Thoracic aorta (tissue), 2 donors: ENCODE measurements around the gene PDE9A. TPM values are rescaled to one million over a fixed set of nuclear protein-coding genes. Genes with fewer than 3 reads are reported as not detected.
A peak's percentile ranks its signal among the peaks of the same experiment; 100 is the strongest.
"Not testable (repeated sequence)": the region's sequence is repeated elsewhere in the genome, so short reads cannot be mapped to it uniquely, and the experiment has no call there.

Experiments used
- ATAC-seq: fragments of 150-250 bp; one replicate; pipeline ENCODE4 v1.8.0; 2017; ENCODE audit warnings: low read depth; ENCODE audit not compliant: insufficient number of reproducible peaks, low FRiP score
- DNase-seq: peaks from one replicate; pipeline ENCODE4 v3.0.0-alpha.2; 2020; ENCODE audit warnings: low spot score
- H3K27ac ChIP-seq, 2 donors: fragments of 200-600 bp; sonication (generic); 1 replicate in 1 of 2; 2 replicates in 1 of 2; pipeline ENCODE4 v1.5.1; 2016; ENCODE audit warnings: mild to moderate bottlenecking in 2 of 2, moderate library complexity in 2 of 2
- H3K27me3 ChIP-seq: fragments of 200-600 bp; sonication (generic); replicated peaks from 2 replicates; pipeline ENCODE4 v1.6.0; 2016; ENCODE audit warnings: mild to moderate bottlenecking; ENCODE audit not compliant: insufficient read depth
- H3K36me3 ChIP-seq: fragments of 200-600 bp; sonication (generic); one replicate; pipeline ENCODE4 v1.5.1; 2016
- H3K4me1 ChIP-seq, 2 donors: fragments of 200-600 bp; sonication (generic); 1 replicate in 1 of 2; 2 replicates in 1 of 2; pipeline versions ENCODE4 v1.5.1 to v1.6.0; 2016; ENCODE audit warnings: low read depth in 2 of 2, mild to moderate bottlenecking in 1 of 2; ENCODE audit not compliant: control insufficient read depth in 1 of 2
- H3K4me3 ChIP-seq: fragments of 200-600 bp; sonication (generic); 2 replicates; pipeline ENCODE4 v1.5.1; 2016; ENCODE audit warnings: mild to moderate bottlenecking
- H3K9me3 ChIP-seq: fragments of 200-600 bp; sonication (generic); 2 replicates; pipeline ENCODE4 v1.5.1; 2016
- CTCF ChIP-seq: fragments of 200-600 bp; sonication (generic); IDR thresholded peaks from one replicate; pipeline ENCODE4 v1.5.1; 2019; ENCODE audit warnings: antibody characterized with exemption
- total RNA-seq, 2 donors: library from RNA; depleted of rRNA; stranded (reverse); fragments of >200 nt; gene quantifications; one replicate each; pipeline versions ENCODE4 v1.1.0 to v1.2.3, GENCODE V29; 2016

The PDE9A gene
- total RNA-seq, 2 donors from 2014 or later, result 4.2 to 4.7 TPM

GRCh38 chr21:42811960-42812359, 158.5 kb downstream of the PDE9A start:
- Histone ChIP-seq H3K36me3 (no peaks in the 10 kb centered on the region), H3K27me3 (no peaks in the 10 kb centered on the region), H3K9me3 (no peaks in the 10 kb centered on the region), H3K4me3 (no peak overlapping the region), H3K27ac (no peak overlapping the region), H3K4me1 (no peaks in the 10 kb centered on the region)
- no peak for ATAC-seq
- no peak for TF ChIP-seq CTCF
- DNase-seq, result no peak

- H3K4me1 ChIP-seq, DNase-seq, ATAC-seq, H3K9me3 ChIP-seq, H3K27me3 ChIP-seq, H3K4me3 ChIP-seq, H3K36me3 ChIP-seq, H3K27ac ChIP-seq: not testable (repeated sequence)
Measured at GRCh38 chr21:42812528-42813241, 159.3 kb downstream of the PDE9A start.

GRCh38 chr21:42815217-42815616, 161.8 kb downstream of the PDE9A start:
- no peaks in the 10 kb centered on the region for H3K36me3 ChIP-seq
- TF ChIP-seq CTCF, result no peak
- no peaks in the 10 kb centered on the region for H3K27me3 ChIP-seq
- no peaks in the 10 kb centered on the region for H3K4me1 ChIP-seq
- no peak overlapping the region for H3K27ac ChIP-seq
- DNase-seq, result no peak
- no peaks in the 10 kb centered on the region for H3K9me3 ChIP-seq
- ATAC-seq, result no peak
- H3K4me3 ChIP-seq, result no peak overlapping the region

- H3K36me3 ChIP-seq, result no peaks in the 10 kb centered on the region
- H3K4me3 ChIP-seq, result no peak overlapping the region
- ATAC-seq, result no peak
- peak; percentile 49 for TF ChIP-seq CTCF
- H3K9me3 ChIP-seq, result no peaks in the 10 kb centered on the region
- no peaks in the 10 kb centered on the region for H3K4me1 ChIP-seq
- H3K27ac ChIP-seq, result no peak overlapping the region
- DNase-seq, result no peak
- no peaks in the 10 kb centered on the region for H3K27me3 ChIP-seq
Measured at GRCh38 chr21:42818328-42818749, 164.9 kb downstream of the PDE9A start.

DNA sequence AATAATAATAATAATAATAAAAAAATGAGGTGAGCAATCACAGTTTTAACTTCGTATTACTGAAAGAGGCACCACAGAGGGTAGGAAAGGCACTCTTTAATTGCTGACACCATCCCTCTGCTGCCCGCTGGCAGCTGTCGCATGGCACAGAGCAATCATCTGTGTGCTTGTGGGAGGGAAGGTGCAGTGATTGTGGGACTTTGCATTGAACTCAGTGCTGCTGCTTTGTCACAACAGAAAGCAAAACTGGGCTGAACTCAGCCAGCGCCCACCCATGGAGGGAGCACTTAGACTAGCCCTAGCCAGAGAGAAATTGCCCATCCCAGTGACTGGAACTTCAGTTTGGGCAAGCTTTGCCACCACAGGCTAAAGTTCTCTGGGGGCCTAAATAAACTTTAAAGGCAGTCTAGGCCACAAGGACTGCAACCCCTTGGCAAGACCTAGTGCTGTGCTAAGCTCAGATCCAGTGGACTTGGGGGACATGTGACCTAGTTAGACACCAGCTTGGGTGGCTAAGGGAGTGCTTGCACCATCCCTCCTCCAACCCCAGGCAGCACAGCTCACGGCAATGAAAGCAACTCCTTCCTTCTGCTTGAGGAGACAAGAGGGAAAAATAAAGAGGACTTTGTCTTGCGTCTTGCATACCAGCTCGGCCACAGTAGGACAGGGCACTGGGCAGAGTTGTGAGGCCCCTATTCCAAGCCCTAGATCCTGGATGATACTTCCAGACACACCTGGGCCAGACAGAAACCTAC, 166.6 kb downstream of the PDE9A start:
- TF ChIP-seq CTCF, result no peak
- Histone ChIP-seq H3K4me3 (no peak overlapping the region), H3K36me3 (no peaks in the 10 kb centered on the region), H3K27me3 (no peaks in the 10 kb centered on the region), H3K4me1 (no peaks in the 10 kb centered on the region), H3K27ac (no peak overlapping the region), H3K9me3 (no peaks in the 10 kb centered on the region)
- DNase-seq (no peak), ATAC-seq (no peak)
